Esophagus mucosa (tissue), 1 donor: ENCODE measurements around the gene POR. TPM values are rescaled to one million over a fixed set of nuclear protein-coding genes. Genes with fewer than 3 reads are reported as not detected.
A peak's percentile ranks its signal among the peaks of the same experiment; 100 is the strongest.

Experiments
- ATAC-seq: fragments of 200-7000 bp; cut with Tn5 transposase; one replicate; pipeline ENCODE4 v1.9.1; 2020
- total RNA-seq: library from RNA; stranded (reverse); gene quantifications from one replicate; pipeline ENCODE4 v1.2.4, GENCODE V29; 2023
- donor health status: DM: yes; HTN: yes; CAD: no.

POR gene
- total RNA-seq, 1 donor from 2014 or later = 137 TPM

DNA sequence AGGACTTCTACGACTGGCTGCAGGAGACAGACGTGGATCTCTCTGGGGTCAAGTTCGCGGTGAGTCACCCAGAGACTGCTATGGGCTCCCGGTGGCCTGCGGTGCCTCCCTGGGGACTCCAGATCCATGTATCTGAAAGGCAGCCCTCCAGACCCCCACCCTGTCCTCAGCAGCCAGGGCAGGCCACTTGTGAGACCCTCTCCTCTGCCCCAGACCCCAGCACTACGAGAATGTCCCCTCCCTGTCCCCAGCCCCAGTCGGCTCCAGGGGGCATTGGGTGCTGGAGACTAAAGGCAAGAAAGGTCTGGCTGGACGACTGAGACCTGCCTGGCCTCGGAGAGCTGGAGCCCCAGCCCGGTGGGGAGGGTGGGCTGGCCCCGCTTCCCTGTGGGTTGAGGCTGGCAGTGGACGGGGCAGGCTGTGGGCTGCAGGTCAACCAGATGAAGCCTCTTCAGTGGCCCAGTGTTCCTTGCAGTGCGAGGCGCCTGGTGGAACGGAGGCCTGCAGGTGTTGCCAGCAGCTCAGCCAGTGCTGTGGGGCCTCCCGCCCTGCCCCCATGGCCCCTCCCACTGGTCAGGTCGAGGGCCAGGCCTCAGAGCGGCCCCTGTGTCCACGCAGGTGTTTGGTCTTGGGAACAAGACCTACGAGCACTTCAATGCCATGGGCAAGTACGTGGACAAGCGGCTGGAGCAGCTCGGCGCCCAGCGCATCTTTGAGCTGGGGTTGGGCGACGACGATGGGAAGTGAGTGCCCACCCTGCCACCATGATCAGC, 65.7 kb downstream of the POR start:
- ATAC-seq = peak; percentile 1

DNA sequence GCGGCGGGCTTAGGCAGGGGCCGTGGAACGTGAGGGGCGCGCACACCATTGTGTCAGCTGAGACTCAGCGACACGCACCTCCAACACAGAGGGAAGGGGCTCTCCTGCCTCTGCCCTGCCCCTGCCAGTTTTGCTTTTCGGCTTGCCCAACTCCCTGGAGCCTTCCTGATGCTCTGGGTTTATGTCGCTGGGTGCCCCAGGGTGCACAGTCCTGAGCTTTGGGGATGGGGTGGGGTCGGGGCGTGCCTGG, 66.2 kb downstream of the POR start:
- ATAC-seq = no peak

DNA sequence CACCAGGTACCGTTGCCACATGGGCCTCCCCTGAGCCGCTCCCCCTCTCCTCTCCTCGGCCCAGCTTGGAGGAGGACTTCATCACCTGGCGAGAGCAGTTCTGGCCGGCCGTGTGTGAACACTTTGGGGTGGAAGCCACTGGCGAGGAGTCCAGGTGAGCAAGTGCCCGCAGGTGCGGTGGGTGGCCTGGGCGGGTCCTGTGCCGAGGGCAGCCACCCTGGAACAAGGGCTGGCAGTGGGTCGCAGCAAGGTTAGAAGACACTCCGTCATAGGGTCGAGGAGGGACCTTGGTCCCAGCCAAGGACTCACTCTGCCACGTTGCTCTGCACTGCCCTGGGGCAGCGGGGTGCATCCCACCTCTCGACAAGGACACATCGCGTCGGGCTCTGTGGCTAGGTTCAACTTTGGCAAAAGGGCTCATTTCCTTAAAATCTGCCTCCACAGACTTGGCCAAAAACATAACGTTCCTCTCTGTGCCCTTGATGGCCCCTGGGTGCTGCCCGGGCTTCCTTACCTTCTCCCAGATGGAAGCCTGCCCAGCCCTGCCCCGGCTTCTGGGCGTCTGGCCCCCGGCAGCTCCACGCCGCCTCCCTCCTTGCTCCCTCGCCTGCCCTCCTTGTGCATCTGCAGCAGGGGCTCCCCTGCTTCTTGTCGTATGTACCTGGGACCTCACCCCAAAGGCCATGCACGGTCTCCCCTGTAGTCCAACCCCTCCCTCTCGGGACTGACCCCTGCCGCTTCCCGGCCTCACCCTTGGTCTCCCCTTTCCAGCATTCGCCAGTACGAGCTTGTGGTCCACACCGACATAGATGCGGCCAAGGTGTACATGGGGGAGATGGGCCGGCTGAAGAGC, 66.7 kb downstream of the POR start:
- no peak for ATAC-seq

DNA sequence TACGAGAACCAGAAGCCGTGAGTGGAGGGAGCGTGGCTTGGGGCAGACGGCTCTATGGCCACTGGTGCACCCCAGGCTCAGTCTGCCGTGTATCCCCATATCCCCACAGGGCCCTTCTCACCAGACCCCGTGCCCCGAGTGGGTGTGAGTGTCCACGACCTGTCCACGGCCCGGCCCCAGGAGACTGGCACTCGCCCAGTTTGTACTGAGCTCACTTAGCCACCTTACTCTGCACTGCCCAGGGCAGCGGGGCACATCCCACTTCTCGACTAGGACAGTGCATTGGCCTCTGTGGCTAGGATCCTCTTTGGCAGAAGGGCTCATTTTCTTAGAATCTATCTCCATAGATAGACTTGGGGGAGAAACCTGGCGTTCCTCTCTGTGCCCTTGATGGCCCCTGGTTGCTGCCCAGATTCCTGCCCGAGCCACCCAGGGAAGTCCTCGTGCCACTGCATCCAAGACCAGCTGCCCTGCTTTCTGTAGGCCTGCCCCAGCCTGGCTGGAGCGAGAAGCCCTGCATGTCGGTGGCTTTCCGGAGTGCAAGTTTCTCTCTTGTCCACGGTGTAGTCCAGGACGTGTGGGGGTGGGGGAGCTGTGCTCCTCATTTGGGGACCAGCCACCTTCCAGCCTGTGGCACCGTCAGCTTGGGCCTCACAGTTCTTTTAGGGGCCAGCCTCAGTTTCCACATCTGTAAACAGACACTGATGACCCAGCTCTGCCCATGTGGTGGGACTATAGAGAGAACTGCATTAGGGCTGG, 67.5 kb downstream of the POR start:
- no peak for ATAC-seq

DNA sequence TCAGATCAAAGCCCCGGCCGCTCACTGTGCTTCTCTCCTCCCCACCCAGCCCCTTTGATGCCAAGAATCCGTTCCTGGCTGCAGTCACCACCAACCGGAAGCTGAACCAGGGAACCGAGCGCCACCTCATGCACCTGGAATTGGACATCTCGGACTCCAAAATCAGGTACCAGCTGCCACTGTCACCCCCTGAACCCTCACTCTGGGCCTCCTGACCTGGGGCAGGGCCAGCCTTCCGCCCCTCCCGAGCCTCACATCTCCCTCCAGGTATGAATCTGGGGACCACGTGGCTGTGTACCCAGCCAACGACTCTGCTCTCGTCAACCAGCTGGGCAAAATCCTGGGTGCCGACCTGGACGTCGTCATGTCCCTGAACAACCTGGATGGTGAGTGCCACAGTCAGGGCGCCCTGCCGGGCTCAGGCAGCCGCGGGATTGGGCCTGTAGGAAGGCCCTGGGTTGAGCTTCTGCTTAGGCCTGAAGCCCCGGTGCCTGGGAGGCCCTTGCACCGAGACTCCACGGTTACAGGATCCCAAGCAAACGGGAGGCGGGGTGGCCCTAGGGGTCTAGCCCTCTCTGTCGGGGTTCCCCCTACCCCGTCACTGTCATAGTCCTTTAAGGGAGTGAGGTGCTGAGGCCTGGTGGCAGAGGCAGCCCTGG, 68.6 kb downstream of the POR start:
- ATAC-seq = no peak

DNA sequence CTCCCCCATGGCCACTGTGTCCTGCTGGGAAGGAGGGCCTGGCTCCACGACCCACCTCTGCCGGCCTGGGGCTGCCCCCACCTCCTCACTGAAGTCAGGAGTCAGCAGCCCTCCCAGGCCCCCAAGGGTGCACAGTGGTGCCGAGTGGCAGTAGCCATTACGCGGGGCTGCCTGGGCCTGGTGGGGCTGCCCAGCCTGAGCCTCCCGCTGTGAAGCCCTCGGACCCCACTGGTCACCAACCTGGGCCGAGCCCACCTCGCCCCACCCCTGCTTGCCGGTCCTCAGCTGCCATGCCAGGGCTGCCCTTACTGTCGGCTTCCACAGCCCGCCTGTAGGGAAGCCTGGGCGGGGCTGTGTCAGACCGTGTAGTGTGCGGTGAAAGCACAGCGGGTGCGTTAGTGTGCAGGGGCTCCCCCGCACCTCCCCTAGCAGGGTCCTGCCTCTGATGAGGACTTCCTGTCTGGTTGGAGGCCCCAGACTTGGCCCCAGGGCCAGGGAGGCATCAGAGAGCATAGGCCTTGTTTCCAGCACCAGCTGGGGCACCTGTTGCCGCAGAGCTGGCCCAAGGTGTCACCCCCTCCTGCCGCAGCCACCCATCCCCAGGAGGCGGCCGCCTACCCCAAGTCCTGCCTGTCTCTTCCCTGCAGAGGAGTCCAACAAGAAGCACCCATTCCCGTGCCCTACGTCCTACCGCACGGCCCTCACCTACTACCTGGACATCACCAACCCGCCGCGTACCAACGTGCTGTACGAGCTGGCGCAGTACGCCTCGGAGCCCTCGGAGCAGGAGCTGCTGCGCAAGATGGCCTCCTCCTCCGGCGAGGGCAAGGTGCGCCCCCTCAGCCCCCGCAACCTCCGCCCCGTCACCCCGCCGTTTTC, 69.4 kb downstream of the POR start:
- no peak for ATAC-seq

DNA sequence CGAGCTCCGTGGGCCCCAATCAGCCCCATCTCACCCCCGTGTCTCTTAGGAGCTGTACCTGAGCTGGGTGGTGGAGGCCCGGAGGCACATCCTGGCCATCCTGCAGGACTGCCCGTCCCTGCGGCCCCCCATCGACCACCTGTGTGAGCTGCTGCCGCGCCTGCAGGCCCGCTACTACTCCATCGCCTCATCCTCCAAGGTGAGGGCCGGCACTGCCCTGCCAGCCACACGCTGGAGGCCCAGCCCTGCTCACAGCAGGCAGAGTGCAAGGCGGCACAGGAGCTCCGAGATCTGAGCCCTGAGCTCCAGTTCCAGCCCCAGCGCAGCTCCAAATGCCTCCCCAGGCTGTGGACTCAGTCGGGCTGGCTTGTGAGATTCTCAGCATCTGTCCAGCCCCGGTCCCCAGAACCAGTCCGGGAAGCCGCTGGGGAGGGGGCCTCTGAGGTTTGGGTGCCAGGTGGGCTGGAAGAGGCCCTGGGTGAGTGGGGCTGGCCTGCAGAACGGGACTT, 70.1 kb downstream of the POR start:
- no peak for ATAC-seq

DNA sequence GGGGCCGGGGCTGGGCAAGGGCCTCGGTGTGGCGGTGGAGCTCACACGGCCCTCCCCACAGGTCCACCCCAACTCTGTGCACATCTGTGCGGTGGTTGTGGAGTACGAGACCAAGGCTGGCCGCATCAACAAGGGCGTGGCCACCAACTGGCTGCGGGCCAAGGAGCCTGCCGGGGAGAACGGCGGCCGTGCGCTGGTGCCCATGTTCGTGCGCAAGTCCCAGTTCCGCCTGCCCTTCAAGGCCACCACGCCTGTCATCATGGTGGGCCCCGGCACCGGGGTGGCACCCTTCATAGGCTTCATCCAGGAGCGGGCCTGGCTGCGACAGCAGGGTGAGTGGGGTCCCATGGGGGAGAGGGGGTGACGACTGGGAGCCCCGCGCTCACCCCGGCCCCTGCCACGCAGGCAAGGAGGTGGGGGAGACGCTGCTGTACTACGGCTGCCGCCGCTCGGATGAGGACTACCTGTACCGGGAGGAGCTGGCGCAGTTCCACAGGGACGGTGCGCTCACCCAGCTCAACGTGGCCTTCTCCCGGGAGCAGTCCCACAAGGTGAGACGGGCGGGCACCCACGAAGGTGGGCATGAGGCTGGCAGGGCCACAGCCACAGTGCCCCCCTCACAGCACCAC, 70.7 kb downstream of the POR start:
- no peak for ATAC-seq

DNA sequence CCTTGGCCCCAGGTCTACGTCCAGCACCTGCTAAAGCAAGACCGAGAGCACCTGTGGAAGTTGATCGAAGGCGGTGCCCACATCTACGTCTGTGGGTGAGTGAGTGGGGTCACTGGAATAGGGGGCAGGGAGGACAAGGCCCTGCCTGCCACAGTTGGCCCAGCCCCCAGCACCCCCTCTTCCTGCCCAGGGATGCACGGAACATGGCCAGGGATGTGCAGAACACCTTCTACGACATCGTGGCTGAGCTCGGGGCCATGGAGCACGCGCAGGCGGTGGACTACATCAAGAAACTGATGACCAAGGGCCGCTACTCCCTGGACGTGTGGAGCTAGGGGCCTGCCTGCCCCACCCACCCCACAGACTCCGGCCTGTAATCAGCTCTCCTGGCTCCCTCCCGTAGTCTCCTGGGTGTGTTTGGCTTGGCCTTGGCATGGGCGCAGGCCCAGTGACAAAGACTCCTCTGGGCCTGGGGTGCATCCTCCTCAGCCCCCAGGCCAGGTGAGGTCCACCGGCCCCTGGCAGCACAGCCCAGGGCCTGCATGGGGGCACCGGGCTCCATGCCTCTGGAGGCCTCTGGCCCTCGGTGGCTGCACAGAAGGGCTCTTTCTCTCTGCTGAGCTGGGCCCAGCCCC, 71.3 kb downstream of the POR start:
- ATAC-seq = no peak

DNA sequence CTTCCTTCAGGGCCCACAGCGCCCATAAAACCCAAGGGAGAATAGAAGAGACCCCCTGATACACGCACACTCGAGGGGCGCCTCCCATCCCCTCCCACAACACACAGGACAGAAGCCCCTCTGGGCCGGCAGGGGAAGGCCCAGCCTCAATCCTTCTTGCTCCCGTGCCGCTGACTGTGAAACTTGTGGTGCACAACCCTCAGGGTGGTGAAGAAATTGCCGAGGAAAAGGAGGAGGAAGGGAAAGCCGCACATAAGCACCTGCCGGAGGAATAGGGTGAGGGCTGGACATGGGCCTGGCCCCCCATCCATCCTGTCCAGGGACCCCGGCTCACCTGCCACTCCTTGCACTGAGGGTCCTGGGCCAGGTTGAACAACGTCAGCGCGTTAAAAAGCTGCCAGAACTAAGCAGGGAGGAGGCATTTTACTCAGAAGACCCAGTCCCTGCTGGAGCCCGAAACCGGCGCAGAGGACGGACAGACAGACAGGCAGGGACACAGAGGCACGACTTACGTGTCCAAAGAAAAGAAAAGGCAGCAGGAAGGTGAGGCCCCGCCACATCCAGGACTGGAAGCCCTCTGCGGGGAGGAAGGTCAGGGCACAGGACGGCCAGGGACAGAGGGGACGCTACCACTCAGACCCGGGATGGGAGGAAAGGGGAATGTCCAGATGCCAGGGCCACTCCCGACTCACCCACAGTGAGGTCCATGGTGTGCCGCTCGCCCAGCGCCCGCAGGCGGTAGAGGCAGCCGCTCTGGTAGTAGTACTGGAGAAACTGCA, 72.3 kb downstream of the POR start:
- no peak for ATAC-seq

DNA sequence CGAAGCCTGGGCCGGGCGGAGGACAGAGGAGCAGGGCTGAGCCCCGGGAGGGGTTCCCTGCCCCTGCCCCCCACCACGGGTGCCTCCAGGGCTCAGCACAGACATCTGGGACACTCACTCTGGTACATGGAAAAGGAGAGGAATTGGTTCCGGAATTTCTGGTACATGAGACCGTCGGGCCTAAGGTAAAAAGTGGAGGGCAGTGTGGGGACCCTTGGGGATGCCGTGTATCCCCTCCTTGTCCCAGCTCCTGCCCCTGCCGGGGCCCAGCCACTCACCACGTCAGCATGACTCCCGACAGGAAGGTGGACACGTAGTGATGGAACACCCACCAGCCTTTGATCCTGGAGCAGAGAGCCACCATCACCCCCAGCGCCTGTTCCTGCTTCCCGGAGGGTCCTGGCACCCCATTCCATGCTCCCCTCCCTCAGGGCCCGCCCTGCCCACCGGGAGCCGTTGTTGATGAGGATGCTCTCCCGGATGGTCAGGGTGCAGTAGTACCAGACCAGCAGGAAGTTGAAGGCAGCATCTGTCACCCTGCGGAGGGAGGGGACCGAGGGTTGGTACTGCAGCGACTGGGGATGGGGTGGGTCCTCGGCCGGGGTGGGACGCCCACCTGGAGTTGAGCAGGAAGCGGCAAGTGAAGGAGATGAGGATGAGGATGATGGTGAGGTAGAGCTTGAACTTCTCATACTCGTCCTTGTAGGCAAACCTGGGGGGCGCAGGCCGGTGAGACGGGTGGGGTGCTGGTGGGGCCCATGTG, 73.0 kb downstream of the POR start:
- no peak for ATAC-seq

DNA sequence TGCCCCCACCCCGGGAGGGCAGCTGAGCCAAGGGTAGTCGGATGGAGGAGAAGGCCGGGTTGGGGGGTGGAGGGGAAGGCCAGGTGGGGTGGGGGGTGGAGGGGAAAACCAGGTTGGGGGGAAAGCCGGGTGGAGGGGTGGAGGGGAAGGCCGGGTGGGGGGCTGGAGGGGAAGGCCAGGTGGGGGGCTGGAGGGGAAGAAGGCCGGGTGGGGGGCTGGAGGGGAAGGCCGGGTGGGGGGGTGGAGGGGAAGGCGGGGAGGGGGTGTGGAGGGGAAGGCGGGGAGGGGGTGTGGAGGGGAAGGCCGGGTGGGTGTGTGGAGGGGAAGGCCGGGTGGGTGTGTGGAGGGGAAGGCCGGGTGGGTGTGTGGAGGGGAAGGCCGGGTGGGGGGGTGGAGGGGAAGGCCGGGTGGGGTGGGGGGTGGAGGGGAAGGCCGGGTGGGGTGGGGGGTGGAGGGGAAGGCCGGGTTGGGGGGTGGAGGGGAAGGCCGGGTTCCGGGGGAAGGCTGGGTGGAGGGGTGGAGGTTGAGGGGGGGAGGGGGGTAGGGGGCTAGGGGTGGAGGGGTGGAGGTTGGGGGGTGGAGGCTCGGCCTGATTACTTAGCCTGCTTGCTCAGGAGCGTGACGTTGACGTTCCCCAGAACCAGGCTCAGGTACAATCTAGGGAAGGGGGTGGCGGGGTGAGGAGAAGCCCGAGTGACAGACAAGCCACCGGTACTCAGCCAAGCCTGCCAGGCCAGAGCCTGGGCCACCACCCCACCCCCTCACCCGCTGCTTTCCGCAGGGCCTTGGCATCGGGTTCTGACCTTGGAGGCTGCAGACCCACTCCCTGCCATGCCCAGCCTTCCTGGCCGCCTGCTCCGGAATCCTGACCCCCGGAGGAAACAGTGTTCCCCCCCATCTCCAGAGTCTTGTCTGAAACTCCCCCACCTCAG, 73.9 kb downstream of the POR start:
- no peak for ATAC-seq

DNA sequence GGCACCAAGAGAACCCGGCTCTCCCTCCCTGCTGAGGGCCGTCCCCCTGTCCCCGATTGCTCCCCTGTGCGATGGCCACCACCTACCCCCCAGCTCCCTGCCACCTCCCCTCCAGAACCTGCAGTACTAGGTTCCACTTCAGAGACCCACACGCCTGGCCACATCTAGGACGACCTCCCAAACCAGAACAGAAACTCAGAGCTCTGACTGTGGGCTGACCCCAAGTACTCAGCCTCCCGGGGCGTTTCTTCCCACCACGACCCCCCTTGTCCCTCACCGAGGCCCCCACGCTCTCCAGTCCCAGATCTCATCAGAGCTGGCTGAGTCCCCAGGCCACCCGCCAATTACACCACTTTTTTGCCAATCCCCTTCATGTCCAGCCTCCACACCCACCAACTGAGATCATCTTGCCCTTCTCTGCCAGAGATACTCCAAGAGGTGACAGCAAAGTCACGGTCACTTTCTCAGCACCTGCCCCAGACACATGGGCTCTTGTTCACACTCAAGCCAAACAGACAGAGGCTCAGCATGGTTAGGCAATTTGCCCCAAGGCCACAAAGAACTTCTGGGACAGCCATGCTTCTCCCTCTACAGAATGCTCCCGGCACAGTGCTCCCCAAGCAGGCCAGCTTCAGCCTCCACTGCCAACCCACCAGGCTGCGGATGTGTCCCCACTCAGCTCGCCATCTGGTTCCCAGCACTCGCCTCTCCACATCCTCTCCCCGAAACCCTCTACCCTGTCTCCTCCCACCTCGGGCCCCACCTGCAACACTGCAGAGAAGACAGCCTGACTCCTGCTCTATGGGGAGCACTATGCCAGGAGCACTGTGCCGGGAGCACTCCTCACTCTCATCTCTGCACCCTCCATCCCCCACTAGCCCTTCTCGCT, 74.8 kb downstream of the POR start:
- ATAC-seq = no peak

DNA sequence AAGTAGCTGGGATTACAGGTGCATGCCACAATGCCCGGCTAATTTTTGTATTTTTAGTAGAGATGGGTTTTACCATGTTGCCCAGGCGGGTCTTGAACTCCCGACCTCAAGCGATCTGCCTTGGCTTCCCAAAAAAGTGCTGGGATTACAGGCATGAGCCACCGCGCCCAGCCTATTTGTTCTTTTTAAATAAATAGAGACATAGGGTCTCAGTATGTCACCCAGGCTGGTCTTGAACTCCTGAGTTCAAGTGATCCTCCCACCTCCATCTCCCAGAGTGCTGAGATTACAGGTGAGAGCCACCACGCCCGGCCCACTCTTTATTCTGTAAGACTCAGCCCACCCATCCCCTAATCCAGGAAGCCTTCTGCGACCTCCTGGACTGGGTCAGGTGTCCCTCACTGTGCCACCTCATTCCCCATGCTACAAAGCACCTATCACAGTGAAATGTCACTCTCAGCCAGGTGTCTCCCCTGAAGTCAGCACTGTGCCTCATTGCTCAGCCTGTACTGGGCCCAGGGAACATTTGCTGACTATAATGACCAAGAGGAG, 76.7 kb downstream of the POR start:
- ATAC-seq = no peak

DNA sequence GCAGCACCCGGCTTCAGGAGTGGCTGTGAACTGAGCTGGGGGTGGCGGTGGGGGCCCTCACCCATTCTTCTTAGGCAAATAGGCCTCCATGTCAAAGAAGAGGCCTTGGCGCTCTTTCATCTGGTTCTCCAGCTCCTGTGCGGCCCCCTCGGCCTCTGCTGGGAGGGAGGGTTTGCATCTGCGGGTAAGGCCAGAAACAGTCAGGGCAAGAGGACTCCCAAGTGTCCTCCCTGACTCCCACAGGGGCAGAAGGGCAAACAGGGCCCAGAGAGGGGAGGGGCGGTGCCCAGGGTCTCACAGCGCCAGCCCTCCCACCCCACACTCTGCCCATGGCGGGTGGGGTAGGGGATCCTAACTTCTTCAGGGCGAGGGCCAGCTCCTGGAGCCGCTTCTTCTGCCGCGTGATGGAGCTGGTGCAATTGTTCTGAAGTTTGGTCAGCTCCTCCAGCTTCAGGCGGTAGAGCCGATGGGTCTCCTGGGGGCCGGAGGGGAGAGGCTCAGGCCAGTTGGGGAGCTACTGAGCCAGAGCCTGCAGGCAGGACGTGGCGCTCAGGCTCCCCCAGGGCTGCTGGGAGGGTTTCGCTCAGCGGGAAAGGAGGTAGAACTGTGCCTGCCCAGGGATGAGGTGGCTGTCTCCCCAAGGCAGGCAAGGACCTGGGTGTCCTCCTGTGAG, 77.3 kb downstream of the POR start:
- ATAC-seq = no peak
